Measurements from ENCODE around the gene AMHR2. TPM values are rescaled to one million over a fixed set of nuclear protein-coding genes. Genes with fewer than 3 reads are reported as not detected.

The AMHR2 gene
- total and polyA plus RNA-seq, 2 of the 4 experiments (the other 2 are of a cell fraction): not detected

GRCh38 chr12:53419756-53420155, 3.9 kb upstream of the AMHR2 start:
- H2BK120ac ChIP-seq (ENCODE audit: low read depth, low read length): no peak overlapping the region
- 0 out of 2 replicates have a peak, but pooled peaks cover 4% of the 10 kb centered on the region for H3K9me1 ChIP-seq (ENCODE audit: insufficient read depth, low read length)
- H2AK9ac ChIP-seq (replicated peaks; ENCODE audit: low read depth, low read length, poor library complexity): no peak overlapping the region
- H3K36me3 ChIP-seq (ENCODE audit: control insufficient read depth, insufficient read depth, low read length): no peaks in the 10 kb centered on the region
- in situ Hi-C loops (cut with MboI; ENCODE audit: low sequenced_read_pairs): loop anchor here (5.0 kb wide), 1 partner anchor 62 kb away; no protein-coding TSS in a partner anchor
- H3K4me3 ChIP-seq (ENCODE audit: insufficient read depth, low read depth, low read length): no peak overlapping the region
- H3K9ac ChIP-seq (ENCODE audit: low read depth, low read length): no peak overlapping the region
- ATAC-seq (ENCODE audit: low read depth) (no peak), DNase-seq (no peak)
- intact Hi-C loops (cut with micrococcal nuclease): no loop called here
- no peak overlapping the region for H2AK5ac ChIP-seq (ENCODE audit: low read depth, low read length)
- WGBS, 2 experiments (ENCODE audit: extremely low coverage in 2 of 2, insufficient read length in 1 of 2): 100% methylated on average over 1 of the region's 2 CpGs; no CpG with 5 or more reads in 1 of the 2 experiments
- no peak overlapping the region for H3K18ac ChIP-seq (ENCODE audit: low read depth, low read length)
- no peak overlapping the region for H3K4me2 ChIP-seq (ENCODE audit: low read depth, low read length)
- no peak overlapping the region for H2BK15ac ChIP-seq (ENCODE audit: low read depth, low read length)
- H3K4me1 ChIP-seq (ENCODE audit: control insufficient read depth, insufficient read depth, low read length): peaks cover 9% of the 10 kb centered on the region
- H2BK5ac ChIP-seq (ENCODE audit: low read depth, low read length, poor library complexity, severe bottlenecking): no peak overlapping the region
- no peak overlapping the region for H2AFZ ChIP-seq (replicated peaks; ENCODE audit: low read length, poor library complexity)
- 0 out of 4 replicates have a peak, but pooled peaks cover 0 to 3% of the 10 kb centered on the region in 2 experiments for H3K79me1 ChIP-seq (ENCODE audit: low read depth in 1 of 2, low read length in 2 of 2)
- no peak overlapping the region for H4K91ac ChIP-seq (ENCODE audit: insufficient read depth, low read depth, low read length)
- ChIA-PET CTCF (no interaction called here), POLR2A (ENCODE audit: unreplicated experiment) (no interaction called here)
- H3K27me3 ChIP-seq (ENCODE audit: control insufficient read depth, insufficient read depth, low read length): peaks cover 6% of the 10 kb centered on the region; the same call in 1 of the 2 replicates
- H3K27ac ChIP-seq (ENCODE audit: insufficient read depth, low read length): no peak overlapping the region
- H4K20me1 ChIP-seq (ENCODE audit: insufficient read depth, low read length): no peaks in the 10 kb centered on the region
- no peak overlapping the region for H4K8ac ChIP-seq (ENCODE audit: low read depth in 2 of 2, low read length in 2 of 2)
- no TSS peak for BruUV-seq (replicated peaks)
- no peak overlapping the region for H2BK20ac ChIP-seq (ENCODE audit: low read depth, low read length)
- no peaks in the 10 kb centered on the region for H3K9me3 ChIP-seq (ENCODE audit: control insufficient read depth, insufficient read depth, low read length)
- dilution Hi-C loops (cut with HindIII; ENCODE audit: low sequenced_read_pairs, unreplicated experiment): no loop called here
- H3K4ac ChIP-seq (ENCODE audit: low read depth, low read length): no peak overlapping the region
- no peak overlapping the region for H3K23ac ChIP-seq (ENCODE audit: low read depth, low read length)
- TF ChIP-seq FOS (IDR thresholded peaks at IDR 0.05; ENCODE audit: low read depth, low read length): no peak
- no peak for TF ChIP-seq MXI1 (IDR thresholded peaks at IDR 0.05; ENCODE audit: borderline replicate concordance, low read depth, low read length)
- no peak for TF ChIP-seq SMC3 (IDR thresholded peaks at IDR 0.05; ENCODE audit: low read depth, low read length)
- no peak for TF ChIP-seq USF2 (IDR thresholded peaks at IDR 0.05; ENCODE audit: low read depth, low read length)
- no peak for TF ChIP-seq MAZ (IDR thresholded peaks at IDR 0.05; ENCODE audit: borderline replicate concordance, low read depth, low read length)
- no peak for TF ChIP-seq POLR2A (IDR thresholded peaks at IDR 0.05; ENCODE audit: low read depth, low read length)
- TF ChIP-seq NFE2L2 (IDR thresholded peaks at IDR 0.05; ENCODE audit: low read depth, low read length): no peak
- no peak for TF ChIP-seq ELK1 (IDR thresholded peaks at IDR 0.05; ENCODE audit: borderline replicate concordance, low read depth, low read length)
- TF ChIP-seq CHD1 (IDR thresholded peaks at IDR 0.05; ENCODE audit: low read depth, low read length): no peak
- H4K5ac ChIP-seq (ENCODE audit: low read depth, low read length): no peak overlapping the region
- H3K14ac ChIP-seq (replicated peaks; ENCODE audit: low read depth, low read length): no peak overlapping the region
- no peak overlapping the region for H3K56ac ChIP-seq (ENCODE audit: extremely low read depth, insufficient read depth, low read length)

All from IMR-90 (cell line).